Panc1 (cell line): ENCODE data around the gene KCNIP4. TPM values are rescaled to one million over a fixed set of nuclear protein-coding genes. Genes with fewer than 3 reads are reported as not detected.

Experiments used
- ATAC-seq: fragments of 200-7000 bp; cut with Tn5 transposase; 2 replicates; pipeline ENCODE4 v1.9.1; 2020; ENCODE audit warnings: mild to moderate bottlenecking, moderate library complexity
- BruUV-seq: library from RNA; stranded (reverse); fragments of 400-500 nt; replicated peaks from 2 replicates; lab custom pipeline; 2021; lab: Mats Ljungman, UMichigan
- CTCF ChIA-PET: fragments of 300-600 bp; sonication (Branson Sonifier 250); formaldehyde crosslinking; loops from one replicate; lab custom pipeline; 2022; ENCODE audit warnings: antibody characterized with exemption; lab: Charles Lee
- POLR2A ChIA-PET: fragments of 300-600 bp; sonication (Branson Sonifier 250); formaldehyde crosslinking; loops from one replicate; lab custom pipeline; 2022; ENCODE audit warnings: antibody characterized with exemption; lab: Charles Lee
- DNase-seq: peaks from one replicate; pipeline ENCODE4 v3.0.0-alpha.2; 2010; ENCODE audit warnings: low read depth, low spot score
- H3K27ac ChIP-seq: 2 replicates; pipeline ENCODE4 v1.5.1; 2011; ENCODE audit warnings: mild to moderate bottlenecking, low read length, inconsistent platforms
- H3K27me3 ChIP-seq: fragments of 200-500 bp; sonication (Bioruptor generic); 2 replicates; pipeline ENCODE4 v1.6.0; 2014; ENCODE audit warnings: low read length, inconsistent platforms; ENCODE audit not compliant: control insufficient read depth, insufficient read depth
- H3K36me3 ChIP-seq: fragments of 200-500 bp; sonication (Bioruptor generic); 2 replicates; pipeline ENCODE4 v1.5.1; 2014; ENCODE audit warnings: inconsistent platforms, mild to moderate bottlenecking, low read length, moderate library complexity; ENCODE audit not compliant: control insufficient read depth, insufficient read depth
- H3K4me1 ChIP-seq: 2 replicates; pipeline ENCODE4 v1.5.1; 2011; ENCODE audit warnings: inconsistent platforms, mild to moderate bottlenecking, low read length, moderate library complexity; ENCODE audit not compliant: control insufficient read depth, insufficient read depth
- H3K4me3 ChIP-seq, 2 experiments: 2 replicates each; pipeline ENCODE4 v1.5.1; 2011 to 2012; ENCODE audit warnings: low read depth in 2 of 2, low read length in 2 of 2, mild to moderate bottlenecking in 2 of 2, inconsistent platforms in 1 of 2, moderate library complexity in 1 of 2
- H3K9me3 ChIP-seq: fragments of 200-500 bp; sonication (Bioruptor generic); 2 replicates; pipeline ENCODE4 v1.5.1; 2014; ENCODE audit warnings: low read depth, mild to moderate bottlenecking, inconsistent platforms, low read length, moderate library complexity; ENCODE audit not compliant: control insufficient read depth, insufficient read depth
- POLR2AphosphoS5 ChIP-seq: IDR thresholded peaks from 2 replicates; pipeline ENCODE4 v1.6.1; 2012; ENCODE audit warnings: mild to moderate bottlenecking, low read depth, low read length, moderate library complexity
- SIN3A ChIP-seq: IDR thresholded peaks from 2 replicates; pipeline ENCODE4 v1.6.1; 2012; ENCODE audit warnings: low read depth, mild to moderate bottlenecking, low read length, moderate library complexity, borderline replicate concordance; ENCODE audit not compliant: insufficient read depth
- TCF7L2 ChIP-seq: IDR thresholded peaks from 2 replicates; pipeline ENCODE4 v1.6.1; 2011; ENCODE audit warnings: mild to moderate bottlenecking, low read depth, low read length, inconsistent platforms
- in situ Hi-C: cut with HindIII; loops from 2 replicates; pipeline ENCODE4 v1.10.0; 2016; ENCODE audit warnings: low sequenced_read_pairs, low pct_unique_long_range_greater_than_20kb
- intact Hi-C: fragments of 100-400 bp; cut with micrococcal nuclease; formaldehyde crosslinking; loops from one replicate; pipeline ENCODE4 v1.10.0; 2022; ENCODE audit not compliant: unreplicated experiment
- total RNA-seq: library from RNA; stranded (reverse); gene quantifications from one replicate; pipeline ENCODE4 v1.2.1, GENCODE V29; 2021; ENCODE audit not compliant: unreplicated experiment
- TF ChIP-seq, protein P1 (sequence below): fragments of 450-650 bp; IDR thresholded peaks from 2 replicates; pipeline ENCODE4 v1.5.1; 2017; ENCODE audit warnings: mild to moderate bottlenecking
- TF ChIP-seq, protein P2 (sequence below), 2 experiments: IDR thresholded peaks; 2 replicates each; pipeline ENCODE4 v1.6.1; 2011 to 2012; ENCODE audit warnings: low read depth in 2 of 2, control low read depth in 1 of 2, low read length in 1 of 2, mild to moderate bottlenecking in 1 of 2, moderate library complexity in 1 of 2; ENCODE audit not compliant: insufficient read depth in 1 of 2

The KCNIP4 gene
- total RNA-seq, 1 experiment from 2014 or later, result not detected

DNA sequence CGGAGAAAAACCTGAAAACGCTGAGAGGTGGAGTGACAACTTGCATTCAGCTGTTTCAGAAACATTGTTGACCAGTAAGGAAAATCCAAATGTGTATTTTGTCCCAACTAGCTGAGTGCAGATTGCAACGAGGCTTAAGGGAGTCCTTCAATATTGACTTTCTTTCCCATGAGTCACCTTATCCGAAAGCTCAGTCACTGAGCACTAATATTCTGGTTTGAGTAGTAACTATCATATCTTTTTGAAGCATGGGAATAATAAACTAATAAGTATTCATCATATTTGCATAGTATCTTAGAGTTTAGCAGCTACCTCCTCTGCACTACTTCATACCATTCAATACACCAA, 644.1 kb downstream of the KCNIP4 start:
- BruUV-seq, result no TSS peak
- ChIA-PET POLR2A (no interaction called here), CTCF (no interaction called here)
- H3K4me1 ChIP-seq, result no peaks in the 10 kb centered on the region
- no peaks in the 10 kb centered on the region for H3K9me3 ChIP-seq
- DNase-seq, result no peak
- no peak overlapping the region for H3K4me3 ChIP-seq
- TF ChIP-seq, protein P1, sequence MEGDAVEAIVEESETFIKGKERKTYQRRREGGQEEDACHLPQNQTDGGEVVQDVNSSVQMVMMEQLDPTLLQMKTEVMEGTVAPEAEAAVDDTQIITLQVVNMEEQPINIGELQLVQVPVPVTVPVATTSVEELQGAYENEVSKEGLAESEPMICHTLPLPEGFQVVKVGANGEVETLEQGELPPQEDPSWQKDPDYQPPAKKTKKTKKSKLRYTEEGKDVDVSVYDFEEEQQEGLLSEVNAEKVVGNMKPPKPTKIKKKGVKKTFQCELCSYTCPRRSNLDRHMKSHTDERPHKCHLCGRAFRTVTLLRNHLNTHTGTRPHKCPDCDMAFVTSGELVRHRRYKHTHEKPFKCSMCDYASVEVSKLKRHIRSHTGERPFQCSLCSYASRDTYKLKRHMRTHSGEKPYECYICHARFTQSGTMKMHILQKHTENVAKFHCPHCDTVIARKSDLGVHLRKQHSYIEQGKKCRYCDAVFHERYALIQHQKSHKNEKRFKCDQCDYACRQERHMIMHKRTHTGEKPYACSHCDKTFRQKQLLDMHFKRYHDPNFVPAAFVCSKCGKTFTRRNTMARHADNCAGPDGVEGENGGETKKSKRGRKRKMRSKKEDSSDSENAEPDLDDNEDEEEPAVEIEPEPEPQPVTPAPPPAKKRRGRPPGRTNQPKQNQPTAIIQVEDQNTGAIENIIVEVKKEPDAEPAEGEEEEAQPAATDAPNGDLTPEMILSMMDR, result no peak
- TF ChIP-seq TCF7L2, result no peak
- no peak for TF ChIP-seq SIN3A
- no peak for TF ChIP-seq POLR2AphosphoS5
- TF ChIP-seq, protein P2, sequence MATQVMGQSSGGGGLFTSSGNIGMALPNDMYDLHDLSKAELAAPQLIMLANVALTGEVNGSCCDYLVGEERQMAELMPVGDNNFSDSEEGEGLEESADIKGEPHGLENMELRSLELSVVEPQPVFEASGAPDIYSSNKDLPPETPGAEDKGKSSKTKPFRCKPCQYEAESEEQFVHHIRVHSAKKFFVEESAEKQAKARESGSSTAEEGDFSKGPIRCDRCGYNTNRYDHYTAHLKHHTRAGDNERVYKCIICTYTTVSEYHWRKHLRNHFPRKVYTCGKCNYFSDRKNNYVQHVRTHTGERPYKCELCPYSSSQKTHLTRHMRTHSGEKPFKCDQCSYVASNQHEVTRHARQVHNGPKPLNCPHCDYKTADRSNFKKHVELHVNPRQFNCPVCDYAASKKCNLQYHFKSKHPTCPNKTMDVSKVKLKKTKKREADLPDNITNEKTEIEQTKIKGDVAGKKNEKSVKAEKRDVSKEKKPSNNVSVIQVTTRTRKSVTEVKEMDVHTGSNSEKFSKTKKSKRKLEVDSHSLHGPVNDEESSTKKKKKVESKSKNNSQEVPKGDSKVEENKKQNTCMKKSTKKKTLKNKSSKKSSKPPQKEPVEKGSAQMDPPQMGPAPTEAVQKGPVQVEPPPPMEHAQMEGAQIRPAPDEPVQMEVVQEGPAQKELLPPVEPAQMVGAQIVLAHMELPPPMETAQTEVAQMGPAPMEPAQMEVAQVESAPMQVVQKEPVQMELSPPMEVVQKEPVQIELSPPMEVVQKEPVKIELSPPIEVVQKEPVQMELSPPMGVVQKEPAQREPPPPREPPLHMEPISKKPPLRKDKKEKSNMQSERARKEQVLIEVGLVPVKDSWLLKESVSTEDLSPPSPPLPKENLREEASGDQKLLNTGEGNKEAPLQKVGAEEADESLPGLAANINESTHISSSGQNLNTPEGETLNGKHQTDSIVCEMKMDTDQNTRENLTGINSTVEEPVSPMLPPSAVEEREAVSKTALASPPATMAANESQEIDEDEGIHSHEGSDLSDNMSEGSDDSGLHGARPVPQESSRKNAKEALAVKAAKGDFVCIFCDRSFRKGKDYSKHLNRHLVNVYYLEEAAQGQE (IDR thresholded peaks at IDR 0.05; ENCODE audit: insufficient read depth in 1 of 2, low read depth in 2 of 2, low read length in 1 of 2), result no peak
- intact Hi-C loops, result no loop called here
- in situ Hi-C loops, result no loop called here
- peaks cover 6% of the 10 kb centered on the region for H3K27me3 ChIP-seq
- H3K36me3 ChIP-seq, result no peaks in the 10 kb centered on the region
- no peak overlapping the region for H3K27ac ChIP-seq
- no peak for ATAC-seq

DNA sequence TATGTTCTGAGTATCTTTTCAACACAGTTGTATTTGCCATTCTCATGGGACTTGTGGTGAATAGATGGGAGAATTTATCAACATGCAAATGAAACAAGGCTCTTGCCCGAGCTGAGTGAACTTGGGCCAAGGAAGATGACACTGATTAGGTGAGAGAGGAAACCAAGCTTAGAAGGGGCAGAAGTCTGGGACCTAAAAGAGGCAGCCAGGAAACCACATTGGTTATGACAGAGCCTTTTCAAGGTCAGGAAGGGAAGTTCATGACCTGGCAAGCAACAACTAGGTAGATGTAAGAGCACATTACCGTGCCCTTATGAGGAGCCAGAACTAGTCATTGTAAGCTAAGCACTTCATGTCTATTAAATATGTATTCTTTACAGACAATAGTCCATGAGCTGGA, 658.0 kb downstream of the KCNIP4 start:
- no TSS peak for BruUV-seq
- CTCF ChIA-PET, result no interaction called here
- ATAC-seq, result no peak

More for the DNA sequence above, 658.0 kb downstream of the KCNIP4 start:
- Histone ChIP-seq H3K27ac (no peak overlapping the region), H3K4me1 (no peaks in the 10 kb centered on the region), H3K9me3 (no peaks in the 10 kb centered on the region), H3K4me3 (no peak overlapping the region), H3K36me3 (no peaks in the 10 kb centered on the region), H3K27me3 (no peaks in the 10 kb centered on the region)
- intact Hi-C loops (no loop called here), in situ Hi-C loops (no loop called here)
- POLR2A ChIA-PET, result no interaction called here
- no peak for DNase-seq
- TF ChIP-seq, protein P2 (IDR thresholded peaks at IDR 0.05; ENCODE audit: insufficient read depth in 1 of 2, low read depth in 2 of 2, low read length in 1 of 2), result no peak
- TF ChIP-seq TCF7L2 (no peak), SIN3A (no peak), POLR2AphosphoS5 (no peak)
- TF ChIP-seq, protein P1, result no peak
